SK-N-SH treated with all-trans-retinoic acid at 6 μM for 48 hours (cell line): ENCODE data around the gene CHN1.

Experiments used
- CSRNP3 ChIP-seq: fragments of 250-450 bp; sonication (Bioruptor Pico); IDR thresholded peaks from 2 replicates; pipeline ENCODE4 v1.5.1; 2021; ENCODE audit warnings: mild to moderate bottlenecking, moderate library complexity
- ISL1 ChIP-seq: fragments of 250-450 bp; sonication (Bioruptor Pico); IDR thresholded peaks from 2 replicates; pipeline ENCODE4 v2.1.2; 2022; ENCODE audit warnings: mild to moderate bottlenecking, moderate library complexity
- PATZ1 ChIP-seq: fragments of 250-450 bp; sonication (Bioruptor Pico); IDR thresholded peaks from 2 replicates; pipeline ENCODE4 v1.8.0; 2020; ENCODE audit warnings: mild to moderate bottlenecking, moderate library complexity, borderline replicate concordance
- TF ChIP-seq, protein P1 (sequence below): fragments of 250-450 bp; sonication (Bioruptor Pico); IDR thresholded peaks from 2 replicates; pipeline ENCODE4 v1.5.0; 2020; ENCODE audit warnings: mild to moderate bottlenecking, moderate library complexity

- TF ChIP-seq, protein P1, sequence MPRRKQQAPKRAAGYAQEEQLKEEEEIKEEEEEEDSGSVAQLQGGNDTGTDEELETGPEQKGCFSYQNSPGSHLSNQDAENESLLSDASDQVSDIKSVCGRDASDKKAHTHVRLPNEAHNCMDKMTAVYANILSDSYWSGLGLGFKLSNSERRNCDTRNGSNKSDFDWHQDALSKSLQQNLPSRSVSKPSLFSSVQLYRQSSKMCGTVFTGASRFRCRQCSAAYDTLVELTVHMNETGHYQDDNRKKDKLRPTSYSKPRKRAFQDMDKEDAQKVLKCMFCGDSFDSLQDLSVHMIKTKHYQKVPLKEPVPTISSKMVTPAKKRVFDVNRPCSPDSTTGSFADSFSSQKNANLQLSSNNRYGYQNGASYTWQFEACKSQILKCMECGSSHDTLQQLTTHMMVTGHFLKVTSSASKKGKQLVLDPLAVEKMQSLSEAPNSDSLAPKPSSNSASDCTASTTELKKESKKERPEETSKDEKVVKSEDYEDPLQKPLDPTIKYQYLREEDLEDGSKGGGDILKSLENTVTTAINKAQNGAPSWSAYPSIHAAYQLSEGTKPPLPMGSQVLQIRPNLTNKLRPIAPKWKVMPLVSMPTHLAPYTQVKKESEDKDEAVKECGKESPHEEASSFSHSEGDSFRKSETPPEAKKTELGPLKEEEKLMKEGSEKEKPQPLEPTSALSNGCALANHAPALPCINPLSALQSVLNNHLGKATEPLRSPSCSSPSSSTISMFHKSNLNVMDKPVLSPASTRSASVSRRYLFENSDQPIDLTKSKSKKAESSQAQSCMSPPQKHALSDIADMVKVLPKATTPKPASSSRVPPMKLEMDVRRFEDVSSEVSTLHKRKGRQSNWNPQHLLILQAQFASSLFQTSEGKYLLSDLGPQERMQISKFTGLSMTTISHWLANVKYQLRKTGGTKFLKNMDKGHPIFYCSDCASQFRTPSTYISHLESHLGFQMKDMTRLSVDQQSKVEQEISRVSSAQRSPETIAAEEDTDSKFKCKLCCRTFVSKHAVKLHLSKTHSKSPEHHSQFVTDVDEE, result no peak
- TF ChIP-seq CSRNP3 (CRISPR knock-in tag) (no peak), ISL1 (no peak), PATZ1 (no peak)
Measured at GRCh38 chr2:174780191-174780840, 224.9 kb downstream of the CHN1 start.
